Spleen (tissue), 11 donors: ENCODE results near the gene GCSAML. TPM values are rescaled to one million over a fixed set of nuclear protein-coding genes. Genes with fewer than 3 reads are reported as not detected.

ENCODE experiments used
- DNase-seq: peaks from one replicate; pipeline ENCODE4 v3.0.0-alpha.2; 2020
- H3K27ac ChIP-seq, 8 donors: fragments of 200-600 bp; sonication (generic) in 7 of 8; 1 replicate in 4 of 8; 2 replicates in 4 of 8; pipeline versions ENCODE4 v1.5.0 to v1.8.0; 2016 to 2021; ENCODE audit warnings: inconsistent platforms in 4 of 8, mild to moderate bottlenecking in 4 of 8, moderate library complexity in 1 of 8
- H3K27me3 ChIP-seq, 7 donors: fragments of 200-600 bp; sonication (generic) in 6 of 7; replicated peaks in 1 of 7; 1 replicate in 4 of 7; 2 replicates in 3 of 7; pipeline versions ENCODE4 v1.5.0 to v1.8.0; 2016 to 2021; ENCODE audit warnings: inconsistent platforms in 3 of 7, mild to moderate bottlenecking in 1 of 7
- H3K36me3 ChIP-seq, 6 donors: fragments of 200-600 bp; sonication (generic) in 5 of 6; 1 replicate in 4 of 6; 2 replicates in 2 of 6; pipeline versions ENCODE4 v1.5.0 to v1.8.0; 2016 to 2021; ENCODE audit warnings: inconsistent platforms in 2 of 6
- H3K4me1 ChIP-seq, 6 donors: fragments of 200-600 bp; sonication (generic) in 5 of 6; 1 replicate in 3 of 6; 2 replicates in 3 of 6; pipeline versions ENCODE4 v1.5.0 to v1.8.0; 2016 to 2021; ENCODE audit warnings: inconsistent platforms in 3 of 6
- H3K4me3 ChIP-seq, 8 donors: fragments of 200-600 bp; sonication (generic) in 7 of 8; 1 replicate in 4 of 8; 2 replicates in 4 of 8; pipeline versions ENCODE4 v1.5.0 to v1.8.0; 2016 to 2021; ENCODE audit warnings: inconsistent platforms in 4 of 8, mild to moderate bottlenecking in 4 of 8, moderate library complexity in 2 of 8
- H3K9me3 ChIP-seq, 8 donors: fragments of 200-600 bp; sonication (generic) in 7 of 8; 1 replicate in 4 of 8; 2 replicates in 4 of 8; pipeline versions ENCODE4 v1.5.0 to v1.8.0; 2016 to 2021; ENCODE audit warnings: inconsistent platforms in 4 of 8
- CTCF ChIP-seq, 11 experiments: fragments of 200-600 bp in 7 of 11; fragments of 450-650 bp in 4 of 11; sonication (generic) in 4 of 11; IDR thresholded peaks in 8 of 11; conservative IDR thresholded peaks in 3 of 11; 1 replicate in 7 of 11; 2 replicates in 4 of 11; pipeline versions ENCODE4 v1.4.0 to v1.8.0; 2016 to 2021; ENCODE audit warnings: antibody characterized with exemption in 11 of 11, inconsistent platforms in 4 of 11, mild to moderate bottlenecking in 1 of 11
- POLR2A ChIP-seq, 3 donors: fragments of 450-650 bp; IDR thresholded peaks; one replicate each; pipeline ENCODE4 v1.5.1; 2017; ENCODE audit warnings: antibody characterized with exemption in 3 of 3, mild to moderate bottlenecking in 1 of 3
- POLR2AphosphoS5 ChIP-seq, 3 donors: sonication (generic); formaldehyde crosslinking; IDR thresholded peaks; one replicate each; pipeline ENCODE4 v1.5.1; 2017; ENCODE audit warnings: antibody characterized with exemption in 3 of 3
- WGBS, 5 donors: extraction: QIAGEN DNeasy Blood & Tissue Kit in 3 of 5; methylation state at CpG; one replicate each; pipeline versions ENCODE4 v1.1.5 to v1.1.7; 2013 to 2018; 5-methylcytosine and 5-hydroxymethylcytosine counted together
- intact Hi-C: fragments of 100-400 bp; cut with DNase I; formaldehyde crosslinking; loops from one replicate; pipeline ENCODE4 v1.15.0; 2023; ENCODE audit warnings: low total_unique reads
- polyA plus RNA-seq, 3 donors: library from polyadenylated mRNA; stranded (reverse); fragments of 200-250 nt; gene quantifications; one replicate each; pipeline ENCODE4 v1.2.1, GENCODE V29; 2013
- total RNA-seq, 7 donors: library from RNA; depleted of rRNA in 3 of 7; stranded (reverse); fragments of >200 nt in 3 of 7; fragmentation: NEBNext Ultra II Directional in 4 of 7; extraction: Animal tissue kit (Norgen Biotek cat#: 25700) in 4 of 7; gene quantifications; one replicate each; pipeline versions ENCODE4 v1.1.0 to v1.2.1, GENCODE V29; 2016 to 2021
- donor health status: healthy with polysubstance abuse.
- donor health status: DM: no; HTN: no; CAD: no; lungs with moderate emphysema.
- donor health status: DM: no; HTN: no; CAD: no.
- donor health status: Bipolar disorder and iron deficiency.
- donor health status: healthy.
- donor health status: DM: no; HTN: no; CAD: no.
- donor health status: DM: yes; HTN: yes; CAD: no.

The GCSAML gene
- total and polyA plus RNA-seq, 10 donors, result 0.03 to 0.74 (median 0.44) TPM; not detected in 2

DNA sequence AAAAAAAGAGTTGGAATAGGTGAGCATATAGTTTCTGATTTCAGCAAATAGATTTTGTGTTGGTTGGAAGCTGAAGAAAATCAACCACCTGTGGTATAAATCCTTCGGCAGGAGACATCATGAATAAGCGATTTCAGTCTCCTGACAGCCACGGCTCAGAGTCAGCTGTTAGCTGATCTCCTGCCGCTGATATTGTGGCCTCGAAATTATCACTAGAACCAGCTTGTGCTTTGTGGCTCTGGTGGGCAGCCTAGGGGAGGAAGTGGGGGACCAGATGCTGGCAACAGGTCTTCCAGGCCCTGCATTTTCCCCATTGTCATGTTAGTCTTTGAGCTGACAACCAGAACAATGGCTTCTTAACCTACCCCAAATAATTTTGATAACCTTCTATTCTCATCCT, 842 bp upstream of the GCSAML start:
- Histone ChIP-seq H3K36me3 (no peaks in the 10 kb centered on the region), H3K4me3 (no peak overlapping the region), H3K9me3 (no peaks in the 10 kb centered on the region), H3K27ac (no peak overlapping the region), H3K27me3 (peaks cover 0 to 19% (median 0%) of the 10 kb centered on the region in 7 donors), H3K4me1 (peaks cover 0 to 9% (median 0%) of the 10 kb centered on the region in 6 donors)
- WGBS, 5 donors, result 13 to 43% (median 21%) methylated on average over 5 of the region's 5 CpGs
- no peak for DNase-seq
- intact Hi-C loops, result no loop called here
- TF ChIP-seq CTCF (IDR thresholded peaks at IDR 0.05 in 8 of 11, conservative IDR thresholded peaks at IDR 0.05 in 3 of 11) (no peak), POLR2A (IDR thresholded peaks at IDR 0.05) (no peak), POLR2AphosphoS5 (IDR thresholded peaks at IDR 0.05) (no peak)

DNA sequence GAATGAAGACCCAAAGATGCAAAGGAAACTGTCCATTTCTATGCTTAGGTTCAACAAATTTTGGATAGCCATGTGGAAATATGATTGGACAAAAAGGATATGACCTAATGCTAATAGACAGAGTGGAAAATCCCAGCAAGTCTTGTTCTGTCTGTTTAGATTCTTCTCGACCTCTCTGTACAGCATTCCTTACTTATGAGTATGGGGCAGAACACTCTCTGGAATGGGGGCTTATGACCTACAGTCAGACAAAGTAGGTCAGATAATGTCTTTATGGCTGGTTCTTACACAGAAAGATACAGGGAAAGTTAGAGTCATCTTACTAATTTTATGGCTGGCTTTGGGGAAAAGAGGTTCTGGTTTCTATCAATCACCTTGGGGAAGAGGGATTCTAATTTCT, 2.8 kb downstream of the GCSAML start:
- peaks cover 0 to 19% (median 0%) of the 10 kb centered on the region in 7 donors for H3K27me3 ChIP-seq
- H3K9me3 ChIP-seq, result no peaks in the 10 kb centered on the region
- 57 to 87% (median 70%) methylated on average over 1 of the region's 1 CpG for WGBS, 5 donors
- H3K36me3 ChIP-seq, result no peaks in the 10 kb centered on the region
- no peak overlapping the region for H3K4me3 ChIP-seq
- H3K4me1 ChIP-seq, result peaks cover 0 to 9% (median 0%) of the 10 kb centered on the region in 6 donors
- H3K27ac ChIP-seq, result no peak overlapping the region
- TF ChIP-seq POLR2A (IDR thresholded peaks at IDR 0.05) (no peak), CTCF (IDR thresholded peaks at IDR 0.05 in 8 of 11, conservative IDR thresholded peaks at IDR 0.05 in 3 of 11) (no peak), POLR2AphosphoS5 (IDR thresholded peaks at IDR 0.05) (no peak)
- DNase-seq, result no peak
- intact Hi-C loops, result no loop called here

DNA sequence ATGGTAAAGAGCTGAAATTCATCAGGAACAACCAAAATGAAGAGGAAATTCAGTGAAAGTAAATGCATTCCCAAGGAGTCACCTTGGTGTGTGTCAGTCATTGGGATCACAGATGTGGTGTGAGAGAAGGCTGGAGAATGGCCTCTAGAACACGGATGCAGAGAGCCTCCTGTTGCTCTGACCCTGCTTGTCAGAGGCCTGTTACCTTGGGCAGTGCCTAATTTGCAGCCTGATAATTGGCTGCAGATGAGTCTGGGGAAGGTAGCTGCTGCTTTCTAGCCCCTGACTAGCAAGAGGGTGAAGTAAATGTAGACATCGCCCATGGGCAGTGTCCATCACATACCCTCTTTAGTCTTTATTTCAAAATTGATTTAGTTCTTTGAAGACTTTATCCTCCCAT, 3.3 kb downstream of the GCSAML start:
- DNase-seq, result no peak
- intact Hi-C loops, result no loop called here
- no peaks in the 10 kb centered on the region for H3K36me3 ChIP-seq
- no peak overlapping the region for H3K27ac ChIP-seq
- H3K9me3 ChIP-seq, result no peaks in the 10 kb centered on the region
- no peak overlapping the region for H3K4me3 ChIP-seq
- WGBS, 5 donors, result 74 to 93% (median 78%) methylated on average over 2 of the region's 2 CpGs
- peaks cover 0 to 17% (median 0%) of the 10 kb centered on the region in 7 donors for H3K27me3 ChIP-seq
- peaks cover 0 to 9% (median 0%) of the 10 kb centered on the region in 6 donors for H3K4me1 ChIP-seq
- TF ChIP-seq POLR2AphosphoS5 (IDR thresholded peaks at IDR 0.05), result no peak
- TF ChIP-seq CTCF (IDR thresholded peaks at IDR 0.05 in 8 of 11, conservative IDR thresholded peaks at IDR 0.05 in 3 of 11), result no peak
- no peak for TF ChIP-seq POLR2A (IDR thresholded peaks at IDR 0.05)

GRCh38 chr1:247557926-247558674, 9.2 kb downstream of the GCSAML start:
- Histone ChIP-seq H3K36me3 (no peaks in the 10 kb centered on the region), H3K4me3 (no peak overlapping the region), H3K4me1 (no peaks in the 10 kb centered on the region), H3K27me3 (no peaks in the 10 kb centered on the region), H3K27ac (no peak overlapping the region), H3K9me3 (no peaks in the 10 kb centered on the region)
- intact Hi-C loops, result no loop called here
- TF ChIP-seq POLR2AphosphoS5 (IDR thresholded peaks at IDR 0.05) (no peak), CTCF (IDR thresholded peaks at IDR 0.05 in 8 of 11, conservative IDR thresholded peaks at IDR 0.05 in 3 of 11) (no peak), POLR2A (IDR thresholded peaks at IDR 0.05) (no peak)
- DNase-seq, result no peak
- 70 to 85% (median 76%) methylated on average over 2 of the region's 2 CpGs for WGBS, 5 donors
